B cell (primary cell): ENCODE results near the gene WDR90.

Source experiments
- EZH2 ChIP-seq: IDR thresholded peaks from 2 replicates; pipeline ENCODE4 v1.6.1; 2012; ENCODE audit warnings: borderline replicate concordance, low read depth, mild to moderate bottlenecking, moderate library complexity, low read length; ENCODE audit not compliant: insufficient read depth, poor library complexity, severe bottlenecking
- TF ChIP-seq, protein P1 (sequence below): fragments of 200-600 bp; IDR thresholded peaks from one replicate; pipeline ENCODE4 v1.8.0; 2022; ENCODE audit warnings: antibody characterized with exemption, mild to moderate bottlenecking

DNA sequence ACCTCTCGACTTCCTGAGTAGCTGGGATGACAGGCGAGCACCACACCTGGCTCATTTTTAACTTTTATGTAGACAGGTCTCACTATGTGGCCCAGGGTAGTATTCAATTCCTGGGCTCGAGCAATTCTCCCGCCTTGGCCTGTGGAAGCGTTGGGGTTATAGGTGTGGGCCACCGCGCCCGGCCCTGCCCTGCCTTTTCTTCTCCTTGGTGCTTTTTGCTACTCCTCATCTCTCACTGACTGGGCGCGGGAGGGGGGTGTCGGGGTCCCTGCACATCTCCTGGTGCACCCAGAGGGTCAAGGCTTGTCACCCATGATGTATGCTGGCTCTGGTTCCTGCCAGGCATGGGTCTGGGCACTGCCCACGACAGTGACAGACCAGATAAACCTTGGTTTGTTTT lies 4.6 kb upstream of the WDR90 start:
- TF ChIP-seq, protein P1, sequence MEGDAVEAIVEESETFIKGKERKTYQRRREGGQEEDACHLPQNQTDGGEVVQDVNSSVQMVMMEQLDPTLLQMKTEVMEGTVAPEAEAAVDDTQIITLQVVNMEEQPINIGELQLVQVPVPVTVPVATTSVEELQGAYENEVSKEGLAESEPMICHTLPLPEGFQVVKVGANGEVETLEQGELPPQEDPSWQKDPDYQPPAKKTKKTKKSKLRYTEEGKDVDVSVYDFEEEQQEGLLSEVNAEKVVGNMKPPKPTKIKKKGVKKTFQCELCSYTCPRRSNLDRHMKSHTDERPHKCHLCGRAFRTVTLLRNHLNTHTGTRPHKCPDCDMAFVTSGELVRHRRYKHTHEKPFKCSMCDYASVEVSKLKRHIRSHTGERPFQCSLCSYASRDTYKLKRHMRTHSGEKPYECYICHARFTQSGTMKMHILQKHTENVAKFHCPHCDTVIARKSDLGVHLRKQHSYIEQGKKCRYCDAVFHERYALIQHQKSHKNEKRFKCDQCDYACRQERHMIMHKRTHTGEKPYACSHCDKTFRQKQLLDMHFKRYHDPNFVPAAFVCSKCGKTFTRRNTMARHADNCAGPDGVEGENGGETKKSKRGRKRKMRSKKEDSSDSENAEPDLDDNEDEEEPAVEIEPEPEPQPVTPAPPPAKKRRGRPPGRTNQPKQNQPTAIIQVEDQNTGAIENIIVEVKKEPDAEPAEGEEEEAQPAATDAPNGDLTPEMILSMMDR = no peak
- no peak for TF ChIP-seq EZH2
